WERI-Rb-1 (cell line): Measurements from ENCODE around the gene EGFR.

Experiments
- DNase-seq: peaks from one replicate; pipeline ENCODE4 v3.0.0-alpha.2; 2020
- H3K27ac ChIP-seq: fragments of 250-450 bp; sonication (Bioruptor Pico); 2 replicates; pipeline ENCODE4 v1.5.1; 2020; ENCODE audit warnings: mild to moderate bottlenecking, moderate library complexity
- H3K27me3 ChIP-seq: fragments of 250-450 bp; sonication (Bioruptor Pico); 2 replicates; pipeline ENCODE4 v1.5.1; 2021; ENCODE audit warnings: mild to moderate bottlenecking, low read depth, moderate library complexity; ENCODE audit not compliant: insufficient read depth, severe bottlenecking
- H3K36me3 ChIP-seq: fragments of 250-450 bp; sonication (Bioruptor Pico); 2 replicates; pipeline ENCODE4 v1.5.1; 2020; ENCODE audit warnings: mild to moderate bottlenecking, moderate library complexity
- H3K4me3 ChIP-seq: 2 replicates; pipeline ENCODE4 v1.5.1; 2011; ENCODE audit warnings: low read depth, mild to moderate bottlenecking, control low read depth, low read length
- H3K9me3 ChIP-seq: fragments of 250-450 bp; sonication (Bioruptor Pico); 2 replicates; pipeline ENCODE4 v1.5.1; 2021; ENCODE audit warnings: mild to moderate bottlenecking, moderate library complexity; ENCODE audit not compliant: severe bottlenecking
- CTCF ChIP-seq: IDR thresholded peaks from 2 replicates; pipeline ENCODE4 v1.5.1; 2011; ENCODE audit warnings: low read depth, mild to moderate bottlenecking, control low read depth, inconsistent platforms, low read length

The EGFR gene

GRCh38 chr7:55170335-55171069, 151.7 kb downstream of the EGFR start:
- Histone ChIP-seq H3K27ac (no peak overlapping the region), H3K36me3 (no peaks in the 10 kb centered on the region), H3K4me3 (no peak overlapping the region), H3K27me3 (no peaks in the 10 kb centered on the region), H3K9me3 (no peaks in the 10 kb centered on the region)
- TF ChIP-seq CTCF = no peak
- DNase-seq = no peak

- Histone ChIP-seq H3K27ac (no peak overlapping the region), H3K4me3 (no peak overlapping the region), H3K36me3 (no peaks in the 10 kb centered on the region), H3K27me3 (no peaks in the 10 kb centered on the region), H3K9me3 (no peaks in the 10 kb centered on the region)
- no peak for DNase-seq
- no peak for TF ChIP-seq CTCF
Observed at GRCh38 chr7:55171157-55171556, 152.3 kb downstream of the EGFR start.

GRCh38 chr7:55172161-55172560, 153.3 kb downstream of the EGFR start:
- Histone ChIP-seq H3K27me3 (no peaks in the 10 kb centered on the region), H3K9me3 (no peaks in the 10 kb centered on the region), H3K27ac (no peak overlapping the region), H3K4me3 (no peak overlapping the region), H3K36me3 (no peaks in the 10 kb centered on the region)
- TF ChIP-seq CTCF = no peak
- DNase-seq = no peak

- no peak for DNase-seq
- Histone ChIP-seq H3K4me3 (no peak overlapping the region), H3K36me3 (no peaks in the 10 kb centered on the region), H3K9me3 (no peaks in the 10 kb centered on the region), H3K27ac (no peak overlapping the region), H3K27me3 (no peaks in the 10 kb centered on the region)
- no peak for TF ChIP-seq CTCF
Observed at GRCh38 chr7:55172881-55173609, 154.2 kb downstream of the EGFR start.

- H3K27me3 ChIP-seq = no peaks in the 10 kb centered on the region
- DNase-seq = no peak
- H3K9me3 ChIP-seq = no peaks in the 10 kb centered on the region
- 0 out of 2 replicates have a peak, but pooled peaks have one; percentile 5 for TF ChIP-seq CTCF
- H3K27ac ChIP-seq = no peak overlapping the region
- H3K36me3 ChIP-seq = no peaks in the 10 kb centered on the region
- H3K4me3 ChIP-seq = no peak overlapping the region
Observed at GRCh38 chr7:55173671-55174070, 154.9 kb downstream of the EGFR start.
